NCI-H2029 (cell line): ENCODE data around the gene OBSCN.

ENCODE experiments used
- DNase-seq: peaks from one replicate; lab custom pipeline; 2025; lab: John Stamatoyannopoulos, UW

Gene OBSCN

GRCh38 chr1:228341450-228341813 is 133.6 kb downstream of the OBSCN start:
- DNase-seq: no peak

GRCh38 chr1:228341814-228342626 is 134.2 kb downstream of the OBSCN start:
- DNase-seq: no peak

GRCh38 chr1:228342627-228343190 is 134.9 kb downstream of the OBSCN start:
- no peak for DNase-seq

- DNase-seq: no peak
These were observed 135.4 kb downstream of the OBSCN start for GRCh38 chr1:228343191-228343661.

GRCh38 chr1:228344631-228345072 is 136.8 kb downstream of the OBSCN start:
- no peak for DNase-seq

GRCh38 chr1:228345201-228345930 is 137.5 kb downstream of the OBSCN start:
- no peak for DNase-seq

- no peak for DNase-seq
These were observed 138.9 kb downstream of the OBSCN start for GRCh38 chr1:228346731-228347130.

GRCh38 chr1:228347181-228347580 is 139.3 kb downstream of the OBSCN start:
- DNase-seq: no peak

GRCh38 chr1:228348708-228349467 is 141.0 kb downstream of the OBSCN start:
- DNase-seq: no peak

GRCh38 chr1:228349701-228350171 is 141.9 kb downstream of the OBSCN start:
- no peak for DNase-seq

- no peak for DNase-seq
These were observed 142.4 kb downstream of the OBSCN start for GRCh38 chr1:228350179-228350742.

GRCh38 chr1:228350831-228351781 is 143.3 kb downstream of the OBSCN start:
- DNase-seq: no peak

- no peak for DNase-seq
These were observed 144.0 kb downstream of the OBSCN start for GRCh38 chr1:228351850-228352249.

- no peak for DNase-seq
These were observed 145.0 kb downstream of the OBSCN start for GRCh38 chr1:228352677-228353481.

GRCh38 chr1:228353601-228354371 is 145.9 kb downstream of the OBSCN start:
- DNase-seq: no peak

- DNase-seq: no peak
These were observed 146.8 kb downstream of the OBSCN start for GRCh38 chr1:228354390-228355320.

- no peak for DNase-seq
These were observed 149.2 kb downstream of the OBSCN start for GRCh38 chr1:228356897-228357680.
